Raji (cell line): Measurements from ENCODE around the gene B4GALT2.

Experiments
- POLR2A ChIP-seq: IDR thresholded peaks from 2 replicates; pipeline ENCODE4 v1.6.1; 2011; ENCODE audit warnings: low read depth, low read length, control low read depth; ENCODE audit not compliant: insufficient read depth

The B4GALT2 gene

DNA sequence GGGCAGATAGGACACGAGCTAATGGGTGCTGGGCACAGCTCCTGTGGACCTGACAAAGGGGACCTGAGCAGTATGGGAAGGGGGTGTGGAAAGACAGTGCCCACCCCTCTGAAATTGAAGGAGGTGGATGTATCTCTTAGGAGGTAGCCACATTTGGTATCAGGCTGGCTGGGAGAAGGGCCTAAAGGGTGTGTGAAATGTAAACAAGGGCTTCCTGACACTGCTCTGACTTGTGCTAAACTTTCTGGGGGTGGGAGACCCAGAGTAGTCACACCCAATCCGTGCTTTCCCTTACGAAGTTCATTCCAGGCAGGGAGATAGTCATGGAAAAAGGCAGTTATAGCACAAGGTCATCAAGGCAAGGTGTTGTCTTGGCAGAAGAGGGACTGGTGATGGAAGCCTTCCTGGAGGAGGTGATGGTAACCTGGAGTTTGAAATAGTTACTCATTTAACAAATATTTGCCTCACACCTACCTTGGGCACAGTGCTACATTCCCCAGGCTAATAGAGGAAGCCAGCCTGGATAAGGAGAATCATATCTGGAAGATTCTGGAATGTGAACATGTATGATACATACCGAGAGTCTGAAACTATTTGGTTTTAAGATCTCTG is 7.1 kb downstream of the B4GALT2 start:
- no peak for TF ChIP-seq POLR2A

GRCh38 chr1:43986712-43987111 is 7.7 kb downstream of the B4GALT2 start:
- TF ChIP-seq POLR2A: no peak

DNA sequence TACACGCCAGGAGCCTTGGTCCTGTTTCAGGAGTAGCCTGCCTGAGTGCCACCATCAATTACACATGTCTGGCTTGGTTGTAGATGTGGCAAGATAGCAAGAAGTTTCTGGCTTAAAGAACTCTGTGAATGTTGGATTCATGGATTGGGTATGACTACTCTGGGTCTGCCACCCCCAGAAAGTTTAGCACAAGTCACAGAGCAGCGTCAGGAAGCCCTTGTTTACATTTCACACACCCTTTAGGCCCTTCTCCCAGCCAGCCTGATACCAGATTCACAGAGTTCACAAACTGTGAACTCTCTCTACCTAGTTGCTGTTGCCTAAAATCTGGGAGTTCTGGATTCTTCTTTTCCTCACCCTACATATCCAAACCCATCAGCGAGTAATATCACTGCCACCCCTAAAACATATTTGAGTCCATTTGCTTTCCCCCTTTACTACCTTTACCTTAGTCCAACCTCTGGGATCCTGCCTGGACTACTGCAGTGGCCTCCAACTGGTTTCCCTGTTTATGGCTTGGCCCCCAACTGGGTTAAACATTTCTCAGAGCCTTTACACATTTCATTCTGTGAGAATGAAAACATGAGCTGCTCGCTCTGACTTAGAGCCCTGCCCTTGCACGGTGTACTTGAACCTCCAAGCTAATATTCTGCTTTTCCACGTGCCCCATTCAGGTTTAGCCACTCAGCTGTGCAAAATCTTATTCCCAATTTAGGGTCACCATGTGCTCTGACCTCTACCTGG is 8.3 kb downstream of the B4GALT2 start:
- TF ChIP-seq POLR2A: no peak

- no peak for TF ChIP-seq POLR2A
These were observed 11.5 kb downstream of the B4GALT2 start for GRCh38 chr1:43990271-43991199.

- no peak for TF ChIP-seq POLR2A
These were observed 12.1 kb downstream of the B4GALT2 start for GRCh38 chr1:43991200-43991475.

GRCh38 chr1:43991476-43992231 is 12.6 kb downstream of the B4GALT2 start, which contains the start of gene CCDC24:
CCDC24 (plus strand) TSS chr1:43991599; CDS start chr1:43991879, 280 bp downstream.
- peak; percentile 59 for TF ChIP-seq POLR2A

- TF ChIP-seq POLR2A: no peak
These were observed 13.4 kb downstream of the B4GALT2 start for GRCh38 chr1:43992232-43992995.

GRCh38 chr1:43993206-43993914 is 14.3 kb downstream of the B4GALT2 start:
- no peak for TF ChIP-seq POLR2A

DNA sequence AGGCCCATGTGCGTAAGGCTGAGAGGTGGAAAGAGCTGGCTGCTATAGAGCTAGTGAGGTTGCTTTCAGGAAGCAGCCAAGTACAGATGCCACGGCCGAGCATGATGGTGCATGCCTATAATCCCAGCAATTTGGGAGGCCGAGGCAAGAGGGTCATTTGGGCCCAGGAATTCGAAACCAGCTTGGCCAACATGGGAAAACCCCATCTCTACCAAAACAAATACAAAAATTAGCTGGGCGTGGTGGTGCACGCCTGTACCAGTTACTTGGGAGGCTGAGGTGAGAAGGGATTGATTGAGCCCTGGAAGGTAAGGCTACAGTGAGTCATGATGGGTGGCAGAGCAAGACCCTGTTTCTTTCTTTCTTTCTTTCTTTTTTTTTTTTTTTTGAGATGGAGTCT is 15.1 kb downstream of the B4GALT2 start:
- no peak for TF ChIP-seq POLR2A

DNA sequence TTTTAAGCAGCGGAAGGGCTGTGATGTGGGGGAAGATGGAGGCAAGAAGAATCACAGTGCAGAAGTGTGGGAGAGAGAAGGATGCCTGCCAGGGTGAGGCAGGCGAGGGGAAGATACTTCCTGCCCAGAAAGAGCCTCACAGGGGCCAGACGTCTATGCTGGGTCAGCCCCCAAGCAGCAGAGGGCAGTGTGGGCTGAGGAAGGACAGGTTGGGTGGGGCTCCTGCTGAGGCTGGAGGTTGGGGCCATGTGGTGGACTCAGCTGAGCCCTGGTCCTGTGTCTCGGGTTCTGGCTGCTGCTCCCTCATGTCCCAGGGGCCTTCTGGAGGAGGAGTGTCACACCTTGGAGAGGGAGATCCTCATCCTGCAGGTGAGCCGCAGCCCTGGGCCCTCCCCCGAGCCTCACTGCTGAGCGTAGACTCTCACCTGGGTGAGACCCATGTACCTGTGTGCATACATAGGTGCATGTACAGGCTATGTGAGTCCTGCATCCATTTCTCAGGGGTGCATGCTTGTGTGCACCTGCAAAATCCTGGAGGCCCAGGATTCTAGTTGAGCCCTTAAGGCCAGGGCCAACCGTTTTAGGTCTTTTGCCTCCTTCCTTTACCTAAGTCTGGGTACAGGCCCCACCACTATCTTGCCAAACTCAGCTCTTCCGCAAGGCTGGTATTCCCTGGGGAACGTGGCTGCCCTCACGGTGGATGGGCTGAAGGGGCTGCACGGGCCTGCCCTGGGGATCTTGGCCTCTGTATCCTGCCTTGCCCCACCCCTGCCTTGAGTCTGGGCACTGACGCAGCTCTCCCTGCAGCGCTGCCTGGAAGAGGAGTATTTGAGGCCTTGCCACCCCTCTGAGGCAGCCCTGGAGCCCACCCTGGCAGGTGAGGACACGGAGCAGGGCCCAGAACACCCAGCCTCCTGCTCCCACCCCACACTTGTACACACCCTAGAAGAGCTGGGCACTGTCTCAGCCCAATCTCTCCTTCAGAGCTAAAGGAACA is 16.1 kb downstream of the B4GALT2 start:
- TF ChIP-seq POLR2A: no peak

- TF ChIP-seq POLR2A: no peak
These were observed 17.1 kb downstream of the B4GALT2 start for GRCh38 chr1:43995984-43996732.

GRCh38 chr1:43996733-43997115 is 17.7 kb downstream of the B4GALT2 start:
- TF ChIP-seq POLR2A: no peak
